ENCODE results near the gene VLDLR.

DNA sequence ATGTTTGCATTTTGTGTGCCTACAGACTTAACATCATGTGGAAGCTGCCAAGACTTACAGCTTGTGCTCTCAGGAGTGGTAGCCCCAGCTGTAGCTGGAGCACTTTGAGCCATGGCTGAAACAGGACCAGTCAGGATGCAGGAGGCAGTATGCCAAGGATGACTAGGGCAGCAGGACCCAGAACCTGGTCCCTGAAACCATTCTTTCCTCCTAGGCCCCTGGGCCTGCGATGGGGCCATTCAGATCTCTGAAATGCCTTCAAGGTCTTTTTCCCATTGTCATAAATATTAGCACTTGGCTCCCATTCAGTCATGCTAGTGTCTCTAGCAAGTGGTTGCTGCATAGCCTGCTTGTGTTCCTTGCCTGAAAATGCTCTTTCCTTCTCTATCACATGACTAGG lies 29.6 kb upstream of the VLDLR start:
- TF ChIP-seq POLR2AphosphoS5 (IDR thresholded peaks at IDR 0.05; ENCODE audit: borderline replicate concordance, low read depth, low read length), result no peak
- no peak for TF ChIP-seq EZH2 (IDR thresholded peaks at IDR 0.05)

All from SK-N-MC (cell line).